GM12878 (cell line): ENCODE data around the gene DIP2B. TPM values are rescaled to one million over a fixed set of nuclear protein-coding genes. Genes with fewer than 3 reads are reported as not detected.

Source experiments
- ATAC-seq: fragments of 200-7000 bp; cut with Tn5 transposase; 3 replicates; pipeline ENCODE4 v1.9.1; 2020; ENCODE audit warnings: mild to moderate bottlenecking, moderate library complexity
- BruUV-seq: library from RNA; stranded (reverse); fragments of 400-500 nt; replicated peaks from 2 replicates; lab custom pipeline; 2021; lab: Mats Ljungman, UMichigan
- CTCF ChIA-PET: fragments of 300-600 bp; sonication (Branson Sonifier 250); formaldehyde crosslinking; extraction: SDS; loops from one replicate; lab custom pipeline; 2021; ENCODE audit warnings: inconsistent platforms; lab: Yijun Ruan, JAX
- POLR2A ChIA-PET: fragments of 350-600 bp; formaldehyde crosslinking; extraction: SDS; loops from one replicate; lab custom pipeline; 2021; ENCODE audit warnings: inconsistent platforms; lab: Charles Lee
- RAD21 ChIA-PET: fragments of 300-600 bp; sonication (Branson Sonifier 250); formaldehyde crosslinking; loops from one replicate; lab custom pipeline; 2023; ENCODE audit warnings: antibody characterized with exemption; ENCODE audit not compliant: unreplicated experiment; lab: Charles Lee
- SMC1A ChIA-PET: fragments of 300-600 bp; sonication (Branson Sonifier 250); formaldehyde crosslinking; loops from one replicate; lab custom pipeline; 2023; ENCODE audit not compliant: unreplicated experiment, uncharacterized antibody; lab: Charles Lee
- DNase-seq: peaks from one replicate; pipeline ENCODE4 v3.0.0-alpha.2; 2011; ENCODE audit warnings: low read depth, low spot score
- FAIRE-seq: peaks from 3 replicates; lab custom pipeline; 2011; peaks lifted over from hg19 to GRCh38; lab: Jason Lieb, UNC
- H2AFZ ChIP-seq: 2 replicates; pipeline ENCODE4 v1.6.0; 2011; ENCODE audit warnings: low read depth, low read length, control low read depth; ENCODE audit not compliant: control insufficient read depth
- H3K27ac ChIP-seq: 2 replicates; pipeline ENCODE4 v1.5.1; 2011; ENCODE audit warnings: control low read depth; ENCODE audit not compliant: control insufficient read depth, insufficient read depth
- H3K27me3 ChIP-seq, 2 experiments: replicated peaks in 1 of 2; 2 replicates each; pipeline versions ENCODE4 v1.6.0 to v1.6.1; 2011; ENCODE audit warnings: low read length in 1 of 2; ENCODE audit not compliant: control insufficient read depth in 2 of 2, insufficient read depth in 2 of 2
- H3K36me3 ChIP-seq, 2 experiments: 2 replicates each; pipeline ENCODE4 v1.5.1; 2011; ENCODE audit warnings: low read length in 1 of 2; ENCODE audit not compliant: control insufficient read depth in 2 of 2, insufficient read depth in 2 of 2
- H3K4me1 ChIP-seq: 2 replicates; pipeline ENCODE4 v1.6.1; 2011; ENCODE audit warnings: mild to moderate bottlenecking, low read length, moderate library complexity, mixed read lengths; ENCODE audit not compliant: control insufficient read depth, insufficient read depth
- H3K4me2 ChIP-seq: 2 replicates; pipeline ENCODE4 v1.6.0; 2011; ENCODE audit warnings: control low read depth; ENCODE audit not compliant: control insufficient read depth, insufficient read depth
- H3K4me3 ChIP-seq: fragments of 200-600 bp; sonication (generic); 2 replicates; pipeline ENCODE4 v1.5.1; 2016
- H3K79me2 ChIP-seq: 2 replicates; pipeline ENCODE4 v1.6.0; 2011; ENCODE audit warnings: low read length; ENCODE audit not compliant: control insufficient read depth, insufficient read depth
- H3K9ac ChIP-seq: 2 replicates; pipeline ENCODE4 v1.8.0; 2011; ENCODE audit warnings: low read length, control low read depth, mixed read lengths; ENCODE audit not compliant: control insufficient read depth, insufficient read depth
- H3K9me3 ChIP-seq: replicated peaks from 3 replicates; pipeline ENCODE4 v1.5.1; 2011; ENCODE audit warnings: mild to moderate bottlenecking, low read length; ENCODE audit not compliant: control insufficient read depth, insufficient read depth
- H4K20me1 ChIP-seq: 2 replicates; pipeline ENCODE4 v1.6.0; 2011; ENCODE audit not compliant: control insufficient read depth, insufficient read depth
- ASH2L ChIP-seq: fragments of 300-600, 200-600 bp; sonication (generic); IDR thresholded peaks from 2 replicates; pipeline ENCODE4 v1.6.1; 2017; ENCODE audit warnings: low read depth, mild to moderate bottlenecking, borderline replicate concordance
- CBX3 ChIP-seq: fragments of 200-600 bp; sonication (generic); IDR thresholded peaks from 2 replicates; pipeline ENCODE4 v1.6.1; 2016; ENCODE audit warnings: low read depth, borderline replicate concordance
- EED ChIP-seq: sonication (generic); IDR thresholded peaks from 2 replicates; pipeline ENCODE4 v1.6.1; 2016; ENCODE audit warnings: antibody characterized with exemption, low read depth
- IRF4 ChIP-seq: IDR thresholded peaks from 2 replicates; pipeline ENCODE4 v1.6.1; 2011; ENCODE audit warnings: low read depth, low read length
- NBN ChIP-seq: fragments of 450-650 bp; IDR thresholded peaks from 2 replicates; pipeline ENCODE4 v1.6.1; 2016
- WGBS: methylation state at CpG from one replicate; pipeline ENCODE4 v1.1.6; 2016; ENCODE audit warnings: low lambda C conversion rate; ENCODE audit not compliant: insufficient replicate concordance, insufficient coverage; ENCODE audit errors: missing lambda C conversion rate; 5-methylcytosine and 5-hydroxymethylcytosine counted together
- in situ Hi-C: fragments of 300-500 bp; cut with MboI; formaldehyde crosslinking; loops from 9 replicates; pipeline ENCODE4 v1.14.3; 2018; ENCODE audit warnings: mixed read lengths
- intact Hi-C: fragments of 100-400 bp; cut with micrococcal nuclease; formaldehyde crosslinking; loops from one replicate; pipeline ENCODE4 v1.14.2; 2022; ENCODE audit not compliant: unreplicated experiment
- polyA plus RNA-seq, 11 experiments: library from polyadenylated mRNA; depleted of rRNA in 4 of 11; unstranded in 6 of 11; stranded (reverse) in 5 of 11; fragments of >200 nt; fragmentation: Nextera tagmentation in 4 of 11; fragmentation: Illumina TruSeq in 1 of 11; extraction: Ambion mirVana in 4 of 11; extraction: Trizol in 1 of 11; gene quantifications; 1 replicate in 1 of 11; 2 replicates in 10 of 11; pipeline versions ENCODE4 v1.2.1 to v1.2.3, GENCODE V29; 2011 to 2016; ENCODE audit warnings: inconsistent platforms in 2 of 11, missing spikeins in 2 of 11, low read depth in 1 of 11
- total RNA-seq, 4 experiments: library from RNA; depleted of rRNA in 3 of 4; stranded (reverse); fragments of >200 nt in 3 of 4; fragmentation: Illumina TruSeq in 1 of 4; extraction: Trizol in 1 of 4; gene quantifications; 2 replicates each; pipeline versions ENCODE4 v1.2.1 to v1.2.3, GENCODE V29; 2013 to 2021
- TF ChIP-seq, protein P1 (sequence below): IDR thresholded peaks from 2 replicates; pipeline ENCODE4 v1.6.1; 2012; ENCODE audit warnings: improper control_type of control experiment, low read depth, low read length; ENCODE audit not compliant: insufficient replicate concordance
- TF ChIP-seq, protein P2 (sequence below): fragments of 150-350 bp; IDR thresholded peaks from 2 replicates; pipeline ENCODE4 v1.6.1; 2016; ENCODE audit warnings: low read depth, low read length
- TF ChIP-seq, protein P3 (sequence below): fragments of 450-650 bp; IDR thresholded peaks from 2 replicates; pipeline ENCODE4 v1.6.1; 2017; ENCODE audit warnings: mild to moderate bottlenecking, moderate library complexity

DIP2B gene
- total and polyA plus RNA-seq, 10 of the 15 experiments (the other 5 are each of a cell fraction or from before 2014, with no cell fraction given): 4.5 to 30.0 (median 18.6) TPM

DNA sequence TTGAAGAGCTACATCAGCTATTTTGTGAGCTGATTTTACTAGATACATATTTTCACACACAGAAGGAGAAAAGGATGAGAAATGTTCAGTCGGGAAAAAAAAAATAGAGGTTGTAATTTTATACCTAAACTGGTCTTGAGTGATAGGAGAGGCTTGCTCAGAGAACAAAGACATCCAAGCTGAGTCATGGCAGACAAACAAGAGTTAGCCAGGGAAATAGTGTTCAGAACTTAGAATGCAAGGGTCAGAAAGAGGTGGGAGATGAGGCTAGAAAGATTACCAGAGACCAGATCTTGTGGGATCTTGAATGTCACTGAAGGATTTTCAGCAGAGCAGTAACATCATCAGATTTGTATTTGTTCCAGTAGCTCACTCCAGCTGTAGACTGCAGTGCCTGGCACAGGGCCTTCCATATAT lies 137.3 kb downstream of the DIP2B start (continued):
- TF ChIP-seq, protein P1, sequence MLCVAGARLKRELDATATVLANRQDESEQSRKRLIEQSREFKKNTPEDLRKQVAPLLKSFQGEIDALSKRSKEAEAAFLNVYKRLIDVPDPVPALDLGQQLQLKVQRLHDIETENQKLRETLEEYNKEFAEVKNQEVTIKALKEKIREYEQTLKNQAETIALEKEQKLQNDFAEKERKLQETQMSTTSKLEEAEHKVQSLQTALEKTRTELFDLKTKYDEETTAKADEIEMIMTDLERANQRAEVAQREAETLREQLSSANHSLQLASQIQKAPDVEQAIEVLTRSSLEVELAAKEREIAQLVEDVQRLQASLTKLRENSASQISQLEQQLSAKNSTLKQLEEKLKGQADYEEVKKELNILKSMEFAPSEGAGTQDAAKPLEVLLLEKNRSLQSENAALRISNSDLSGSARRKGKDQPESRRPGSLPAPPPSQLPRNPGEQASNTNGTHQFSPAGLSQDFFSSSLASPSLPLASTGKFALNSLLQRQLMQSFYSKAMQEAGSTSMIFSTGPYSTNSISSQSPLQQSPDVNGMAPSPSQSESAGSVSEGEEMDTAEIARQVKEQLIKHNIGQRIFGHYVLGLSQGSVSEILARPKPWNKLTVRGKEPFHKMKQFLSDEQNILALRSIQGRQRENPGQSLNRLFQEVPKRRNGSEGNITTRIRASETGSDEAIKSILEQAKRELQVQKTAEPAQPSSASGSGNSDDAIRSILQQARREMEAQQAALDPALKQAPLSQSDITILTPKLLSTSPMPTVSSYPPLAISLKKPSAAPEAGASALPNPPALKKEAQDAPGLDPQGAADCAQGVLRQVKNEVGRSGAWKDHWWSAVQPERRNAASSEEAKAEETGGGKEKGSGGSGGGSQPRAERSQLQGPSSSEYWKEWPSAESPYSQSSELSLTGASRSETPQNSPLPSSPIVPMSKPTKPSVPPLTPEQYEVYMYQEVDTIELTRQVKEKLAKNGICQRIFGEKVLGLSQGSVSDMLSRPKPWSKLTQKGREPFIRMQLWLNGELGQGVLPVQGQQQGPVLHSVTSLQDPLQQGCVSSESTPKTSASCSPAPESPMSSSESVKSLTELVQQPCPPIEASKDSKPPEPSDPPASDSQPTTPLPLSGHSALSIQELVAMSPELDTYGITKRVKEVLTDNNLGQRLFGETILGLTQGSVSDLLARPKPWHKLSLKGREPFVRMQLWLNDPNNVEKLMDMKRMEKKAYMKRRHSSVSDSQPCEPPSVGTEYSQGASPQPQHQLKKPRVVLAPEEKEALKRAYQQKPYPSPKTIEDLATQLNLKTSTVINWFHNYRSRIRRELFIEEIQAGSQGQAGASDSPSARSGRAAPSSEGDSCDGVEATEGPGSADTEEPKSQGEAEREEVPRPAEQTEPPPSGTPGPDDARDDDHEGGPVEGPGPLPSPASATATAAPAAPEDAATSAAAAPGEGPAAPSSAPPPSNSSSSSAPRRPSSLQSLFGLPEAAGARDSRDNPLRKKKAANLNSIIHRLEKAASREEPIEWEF: no peak

DNA sequence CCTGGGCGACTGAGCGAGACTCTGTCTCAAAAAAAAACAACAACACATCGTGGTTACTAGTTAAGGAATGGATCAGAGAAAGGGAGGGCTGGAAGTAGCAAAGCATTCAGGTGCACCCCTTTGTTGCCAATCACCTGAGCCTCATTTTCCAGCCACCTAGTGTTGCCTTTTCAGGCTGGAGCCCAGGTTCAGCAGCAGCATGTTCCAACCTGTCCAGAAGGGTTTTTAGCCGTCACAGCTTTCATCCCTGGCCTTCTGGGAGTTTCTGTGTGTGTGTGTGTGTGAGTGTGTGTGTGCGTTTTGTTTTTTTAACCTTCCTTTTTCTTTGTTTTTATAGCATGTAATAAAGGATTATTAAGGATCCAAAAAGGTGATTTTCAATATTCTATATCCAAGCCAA lies 138.0 kb downstream of the DIP2B start:
- H3K79me2 ChIP-seq: peaks cover 6% of the 10 kb centered on the region
- DNase-seq (no peak), FAIRE-seq (no peak), ATAC-seq (no peak)
- peaks cover 0 to 4% of the 10 kb centered on the region in 2 experiments for H3K36me3 ChIP-seq
- CTCF ChIA-PET: interaction anchor here (0.7 to 2.1 kb wide), 3 partner anchors 135 to 707 kb away, joined by 3 to 9 read pairs (median 6); partner anchors contain the start of gene DIP2B
- no peaks in the 10 kb centered on the region for H3K9me3 ChIP-seq
- intact Hi-C loops (no loop called here), in situ Hi-C loops (no loop called here)
- no peaks in the 10 kb centered on the region for H4K20me1 ChIP-seq
- H3K4me1 ChIP-seq: peaks cover 4% of the 10 kb centered on the region; the same call in 1 of the 2 replicates
- H3K4me2 ChIP-seq: no peak overlapping the region
- H3K4me3 ChIP-seq: no peak overlapping the region
- RAD21 ChIA-PET: interaction anchor here (1.1 to 8.0 kb wide), 3 partner anchors 12 to 136 kb away, joined by 3 to 179 read pairs (median 7); partner anchors contain the start of gene DIP2B
- POLR2A ChIA-PET: interaction anchor here (0.6 to 1.5 kb wide), 4 partner anchors 17 to 254 kb away, joined by 3 to 4 read pairs (median 4); no protein-coding TSS in a partner anchor
- 88% methylated on average over 5 of the region's 5 CpGs for WGBS
- SMC1A ChIA-PET: interaction anchor here (0.9 to 8.0 kb wide), 7 partner anchors 9 to 134 kb away, joined by 3 to 227 read pairs (median 5); partner anchors contain the start of gene DIP2B
- no peaks in the 10 kb centered on the region for H3K27me3 ChIP-seq
- H2AFZ ChIP-seq: no peak overlapping the region
- H3K27ac ChIP-seq: no peak overlapping the region
- no peak overlapping the region for H3K9ac ChIP-seq
- no TSS peak for BruUV-seq
- TF ChIP-seq, protein P2, sequence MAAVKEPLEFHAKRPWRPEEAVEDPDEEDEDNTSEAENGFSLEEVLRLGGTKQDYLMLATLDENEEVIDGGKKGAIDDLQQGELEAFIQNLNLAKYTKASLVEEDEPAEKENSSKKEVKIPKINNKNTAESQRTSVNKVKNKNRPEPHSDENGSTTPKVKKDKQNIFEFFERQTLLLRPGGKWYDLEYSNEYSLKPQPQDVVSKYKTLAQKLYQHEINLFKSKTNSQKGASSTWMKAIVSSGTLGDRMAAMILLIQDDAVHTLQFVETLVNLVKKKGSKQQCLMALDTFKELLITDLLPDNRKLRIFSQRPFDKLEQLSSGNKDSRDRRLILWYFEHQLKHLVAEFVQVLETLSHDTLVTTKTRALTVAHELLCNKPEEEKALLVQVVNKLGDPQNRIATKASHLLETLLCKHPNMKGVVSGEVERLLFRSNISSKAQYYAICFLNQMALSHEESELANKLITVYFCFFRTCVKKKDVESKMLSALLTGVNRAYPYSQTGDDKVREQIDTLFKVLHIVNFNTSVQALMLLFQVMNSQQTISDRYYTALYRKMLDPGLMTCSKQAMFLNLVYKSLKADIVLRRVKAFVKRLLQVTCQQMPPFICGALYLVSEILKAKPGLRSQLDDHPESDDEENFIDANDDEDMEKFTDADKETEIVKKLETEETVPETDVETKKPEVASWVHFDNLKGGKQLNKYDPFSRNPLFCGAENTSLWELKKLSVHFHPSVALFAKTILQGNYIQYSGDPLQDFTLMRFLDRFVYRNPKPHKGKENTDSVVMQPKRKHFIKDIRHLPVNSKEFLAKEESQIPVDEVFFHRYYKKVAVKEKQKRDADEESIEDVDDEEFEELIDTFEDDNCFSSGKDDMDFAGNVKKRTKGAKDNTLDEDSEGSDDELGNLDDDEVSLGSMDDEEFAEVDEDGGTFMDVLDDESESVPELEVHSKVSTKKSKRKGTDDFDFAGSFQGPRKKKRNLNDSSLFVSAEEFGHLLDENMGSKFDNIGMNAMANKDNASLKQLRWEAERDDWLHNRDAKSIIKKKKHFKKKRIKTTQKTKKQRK: no peak
- no peak for TF ChIP-seq CBX3
- TF ChIP-seq, protein P3, sequence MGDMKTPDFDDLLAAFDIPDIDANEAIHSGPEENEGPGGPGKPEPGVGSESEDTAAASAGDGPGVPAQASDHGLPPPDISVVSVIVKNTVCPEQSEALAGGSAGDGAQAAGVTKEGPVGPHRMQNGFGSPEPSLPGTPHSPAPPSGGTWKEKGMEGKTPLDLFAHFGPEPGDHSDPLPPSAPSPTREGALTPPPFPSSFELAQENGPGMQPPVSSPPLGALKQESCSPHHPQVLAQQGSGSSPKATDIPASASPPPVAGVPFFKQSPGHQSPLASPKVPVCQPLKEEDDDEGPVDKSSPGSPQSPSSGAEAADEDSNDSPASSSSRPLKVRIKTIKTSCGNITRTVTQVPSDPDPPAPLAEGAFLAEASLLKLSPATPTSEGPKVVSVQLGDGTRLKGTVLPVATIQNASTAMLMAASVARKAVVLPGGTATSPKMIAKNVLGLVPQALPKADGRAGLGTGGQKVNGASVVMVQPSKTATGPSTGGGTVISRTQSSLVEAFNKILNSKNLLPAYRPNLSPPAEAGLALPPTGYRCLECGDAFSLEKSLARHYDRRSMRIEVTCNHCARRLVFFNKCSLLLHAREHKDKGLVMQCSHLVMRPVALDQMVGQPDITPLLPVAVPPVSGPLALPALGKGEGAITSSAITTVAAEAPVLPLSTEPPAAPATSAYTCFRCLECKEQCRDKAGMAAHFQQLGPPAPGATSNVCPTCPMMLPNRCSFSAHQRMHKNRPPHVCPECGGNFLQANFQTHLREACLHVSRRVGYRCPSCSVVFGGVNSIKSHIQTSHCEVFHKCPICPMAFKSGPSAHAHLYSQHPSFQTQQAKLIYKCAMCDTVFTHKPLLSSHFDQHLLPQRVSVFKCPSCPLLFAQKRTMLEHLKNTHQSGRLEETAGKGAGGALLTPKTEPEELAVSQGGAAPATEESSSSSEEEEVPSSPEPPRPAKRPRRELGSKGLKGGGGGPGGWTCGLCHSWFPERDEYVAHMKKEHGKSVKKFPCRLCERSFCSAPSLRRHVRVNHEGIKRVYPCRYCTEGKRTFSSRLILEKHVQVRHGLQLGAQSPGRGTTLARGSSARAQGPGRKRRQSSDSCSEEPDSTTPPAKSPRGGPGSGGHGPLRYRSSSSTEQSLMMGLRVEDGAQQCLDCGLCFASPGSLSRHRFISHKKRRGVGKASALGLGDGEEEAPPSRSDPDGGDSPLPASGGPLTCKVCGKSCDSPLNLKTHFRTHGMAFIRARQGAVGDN: no peak
- TF ChIP-seq NBN: no peak
- no peak for TF ChIP-seq EED
- no peak for TF ChIP-seq ASH2L
- no peak for TF ChIP-seq IRF4
